Calu3 (cell line): Measurements from ENCODE around the gene KRT78. TPM values are rescaled to one million over a fixed set of nuclear protein-coding genes. Genes with fewer than 3 reads are reported as not detected.

Experiments
- Bru-seq: library from RNA; stranded (reverse); fragments of 400-500 nt; gene quantifications from one replicate; lab custom pipeline; 2021; lab: Mats Ljungman, UMichigan
- BruChase-seq, 2 experiments: library from RNA; stranded (reverse); fragments of 400-500 nt; gene quantifications; one replicate each; lab custom pipeline; 2021; lab: Mats Ljungman, UMichigan
- BruUV-seq: library from RNA; stranded (reverse); fragments of 400-500 nt; replicated peaks from 2 replicates; lab custom pipeline; 2021; lab: Mats Ljungman, UMichigan
- CTCF ChIA-PET: fragments of 300-600 bp; sonication (Branson Sonifier 250); formaldehyde crosslinking; loops from one replicate; lab custom pipeline; 2022; ENCODE audit warnings: antibody characterized with exemption; lab: Charles Lee
- DNase-seq: peaks from one replicate; pipeline ENCODE4 v3.0.0; 2022
- H3K27ac Mint-ChIP-seq: one replicate; pipeline ENCODE4 v1.8.0; 2022; ENCODE audit warnings: mixed read lengths; ENCODE audit not compliant: unreplicated experiment
- H3K27me3 Mint-ChIP-seq: one replicate; pipeline ENCODE4 v1.8.0; 2022; ENCODE audit warnings: mixed read lengths; ENCODE audit not compliant: unreplicated experiment
- H3K36me3 Mint-ChIP-seq: one replicate; pipeline ENCODE4 v1.8.0; 2022; ENCODE audit warnings: mild to moderate bottlenecking, moderate library complexity, mixed read lengths; ENCODE audit not compliant: insufficient read depth, unreplicated experiment
- H3K4me1 Mint-ChIP-seq: one replicate; pipeline ENCODE4 v1.8.0; 2022; ENCODE audit warnings: mild to moderate bottlenecking, low read depth, mixed read lengths; ENCODE audit not compliant: unreplicated experiment
- H3K4me3 Mint-ChIP-seq: one replicate; pipeline ENCODE4 v1.8.0; 2022; ENCODE audit warnings: mild to moderate bottlenecking, low read depth, moderate library complexity, mixed read lengths; ENCODE audit not compliant: unreplicated experiment
- H3K9me3 Mint-ChIP-seq: one replicate; pipeline ENCODE4 v1.8.0; 2022; ENCODE audit warnings: low read depth, mixed read lengths; ENCODE audit not compliant: unreplicated experiment
- intact Hi-C: fragments of 100-400 bp; cut with micrococcal nuclease; formaldehyde crosslinking; loops from one replicate; pipeline ENCODE4 v1.10.0; 2022; ENCODE audit not compliant: unreplicated experiment
- long read RNA-seq: library from polyadenylated mRNA; stranded (forward); transcript quantifications from one replicate; pipeline ENCODE4 v2.0.0, GENCODE V29; 2022
- total RNA-seq: library from RNA; stranded (reverse); gene quantifications from 2 replicates; pipeline ENCODE4 v1.2.3, GENCODE V29; 2022
- TF ChIP-seq, protein P1 (sequence below): fragments of 200-600 bp; IDR thresholded peaks from one replicate; pipeline ENCODE4 v1.8.0; 2022; ENCODE audit warnings: antibody characterized with exemption; ENCODE audit not compliant: unreplicated experiment

KRT78 gene, protein sequence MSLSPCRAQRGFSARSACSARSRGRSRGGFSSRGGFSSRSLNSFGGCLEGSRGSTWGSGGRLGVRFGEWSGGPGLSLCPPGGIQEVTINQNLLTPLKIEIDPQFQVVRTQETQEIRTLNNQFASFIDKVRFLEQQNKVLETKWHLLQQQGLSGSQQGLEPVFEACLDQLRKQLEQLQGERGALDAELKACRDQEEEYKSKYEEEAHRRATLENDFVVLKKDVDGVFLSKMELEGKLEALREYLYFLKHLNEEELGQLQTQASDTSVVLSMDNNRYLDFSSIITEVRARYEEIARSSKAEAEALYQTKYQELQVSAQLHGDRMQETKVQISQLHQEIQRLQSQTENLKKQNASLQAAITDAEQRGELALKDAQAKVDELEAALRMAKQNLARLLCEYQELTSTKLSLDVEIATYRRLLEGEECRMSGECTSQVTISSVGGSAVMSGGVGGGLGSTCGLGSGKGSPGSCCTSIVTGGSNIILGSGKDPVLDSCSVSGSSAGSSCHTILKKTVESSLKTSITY
- 0.59 and 0.69 TPM in 2 replicates for total RNA-seq
- Bru-seq, nascent RNA: percentile 12 among the genes with signal in this experiment
- BruChase-seq, experiment 1, labeled RNA remaining after a 6-hour chase: percentile 9 among the genes with signal in this experiment
- BruChase-seq, experiment 2, labeled RNA remaining after a 2-hour chase: not detected
- long read RNA-seq: 0 reads

DNA sequence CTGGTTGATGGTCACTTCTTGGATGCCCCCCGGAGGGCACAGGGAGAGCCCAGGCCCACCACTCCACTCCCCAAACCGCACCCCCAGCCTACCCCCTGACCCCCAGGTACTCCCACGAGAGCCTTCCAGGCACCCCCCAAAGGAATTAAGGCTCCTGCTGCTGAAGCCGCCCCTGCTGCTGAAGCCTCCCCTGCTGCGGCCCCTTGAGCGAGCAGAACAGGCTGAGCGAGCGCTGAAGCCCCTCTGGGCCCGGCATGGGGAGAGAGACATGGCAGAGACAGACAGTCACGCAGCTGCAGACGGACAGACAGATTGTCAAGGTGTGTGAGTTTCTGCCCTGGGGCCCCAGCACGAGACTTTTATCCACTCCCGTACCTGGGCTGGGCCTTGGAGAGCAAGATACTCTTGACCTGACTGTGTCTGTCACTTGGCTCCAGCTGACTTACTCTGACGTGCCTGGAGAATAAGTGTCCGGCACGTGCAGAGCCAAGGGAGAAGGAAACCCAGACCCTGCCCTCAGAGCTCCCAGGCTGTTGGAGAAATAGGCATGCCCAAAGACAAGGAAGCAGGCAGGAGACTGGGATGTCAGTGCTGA, at the start of gene KRT78:
TSS of gene KRT78 (minus strand) at position 334 of the 595 bp plus-strand sequence. CDS start at position 270, 64 bp downstream.
- no TSS peak for BruUV-seq
- Mint-ChIP-seq H3K27ac (peak within 1 kb of the TSS; percentile 39), H3K9me3 (no peaks in the 10 kb centered on the region), H3K4me1 (peaks cover 14% of the 10 kb centered on the region), H3K4me3 (no peak within 1 kb of the TSS), H3K27me3 (peaks cover 12% of the 10 kb centered on the region), H3K36me3 (peaks cover 5% of the 10 kb centered on the region)
- intact Hi-C loops: no loop called here
- DNase-seq: no peak
- CTCF ChIA-PET: no interaction called here
- TF ChIP-seq, protein P1, sequence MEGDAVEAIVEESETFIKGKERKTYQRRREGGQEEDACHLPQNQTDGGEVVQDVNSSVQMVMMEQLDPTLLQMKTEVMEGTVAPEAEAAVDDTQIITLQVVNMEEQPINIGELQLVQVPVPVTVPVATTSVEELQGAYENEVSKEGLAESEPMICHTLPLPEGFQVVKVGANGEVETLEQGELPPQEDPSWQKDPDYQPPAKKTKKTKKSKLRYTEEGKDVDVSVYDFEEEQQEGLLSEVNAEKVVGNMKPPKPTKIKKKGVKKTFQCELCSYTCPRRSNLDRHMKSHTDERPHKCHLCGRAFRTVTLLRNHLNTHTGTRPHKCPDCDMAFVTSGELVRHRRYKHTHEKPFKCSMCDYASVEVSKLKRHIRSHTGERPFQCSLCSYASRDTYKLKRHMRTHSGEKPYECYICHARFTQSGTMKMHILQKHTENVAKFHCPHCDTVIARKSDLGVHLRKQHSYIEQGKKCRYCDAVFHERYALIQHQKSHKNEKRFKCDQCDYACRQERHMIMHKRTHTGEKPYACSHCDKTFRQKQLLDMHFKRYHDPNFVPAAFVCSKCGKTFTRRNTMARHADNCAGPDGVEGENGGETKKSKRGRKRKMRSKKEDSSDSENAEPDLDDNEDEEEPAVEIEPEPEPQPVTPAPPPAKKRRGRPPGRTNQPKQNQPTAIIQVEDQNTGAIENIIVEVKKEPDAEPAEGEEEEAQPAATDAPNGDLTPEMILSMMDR: no peak

DNA sequence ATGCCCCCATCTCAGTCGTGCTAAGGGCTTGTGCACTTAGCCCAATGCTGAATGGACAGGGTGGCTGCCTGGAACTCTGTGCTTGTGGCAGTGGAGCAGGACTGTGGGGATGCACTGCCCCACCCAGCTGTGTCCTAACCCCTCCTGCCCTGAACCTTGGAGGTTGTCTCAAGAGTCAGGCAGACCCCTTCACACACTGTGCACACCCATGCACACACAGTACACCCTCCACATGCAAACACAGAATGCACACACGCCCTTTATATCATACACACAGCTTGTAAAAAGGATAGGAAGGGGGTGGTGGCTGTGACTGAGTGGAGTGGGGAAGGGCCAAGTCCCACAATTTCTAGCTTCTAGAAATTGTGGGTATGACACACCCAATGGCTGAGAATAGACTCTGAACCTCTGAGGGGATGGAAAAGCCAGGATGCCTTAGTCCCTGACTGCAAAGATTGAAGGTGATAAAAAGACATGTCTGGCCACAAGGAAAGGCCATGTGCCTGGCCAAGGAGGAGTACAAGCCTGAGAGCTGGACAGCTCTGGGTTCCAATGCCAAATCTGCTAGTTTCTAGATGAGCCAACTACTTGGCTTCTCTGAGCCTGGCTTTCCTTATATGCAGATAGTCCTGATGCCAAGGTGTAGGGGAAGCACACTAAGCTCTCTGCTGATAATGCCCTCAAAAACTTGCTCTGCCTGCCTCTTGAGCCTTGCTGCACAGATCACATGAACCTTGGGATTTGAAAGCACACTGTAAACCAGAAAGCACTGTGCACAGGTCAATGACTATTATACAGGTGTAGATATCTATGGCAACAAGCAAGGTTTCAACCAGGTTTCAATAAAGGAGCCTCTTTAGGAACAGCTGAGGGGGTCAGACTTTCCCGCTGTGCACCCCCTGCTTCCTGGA, 47.7 kb upstream of the KRT78 start:
- CTCF ChIA-PET: interaction anchor here (0.6 to 2.5 kb wide), 4 partner anchors 12 to 75 kb away, joined by 3 to 16 read pairs (median 4); no protein-coding TSS in a partner anchor
- H3K4me3 Mint-ChIP-seq: peak overlapping the region; percentile 58
- DNase-seq: no peak

DNA sequence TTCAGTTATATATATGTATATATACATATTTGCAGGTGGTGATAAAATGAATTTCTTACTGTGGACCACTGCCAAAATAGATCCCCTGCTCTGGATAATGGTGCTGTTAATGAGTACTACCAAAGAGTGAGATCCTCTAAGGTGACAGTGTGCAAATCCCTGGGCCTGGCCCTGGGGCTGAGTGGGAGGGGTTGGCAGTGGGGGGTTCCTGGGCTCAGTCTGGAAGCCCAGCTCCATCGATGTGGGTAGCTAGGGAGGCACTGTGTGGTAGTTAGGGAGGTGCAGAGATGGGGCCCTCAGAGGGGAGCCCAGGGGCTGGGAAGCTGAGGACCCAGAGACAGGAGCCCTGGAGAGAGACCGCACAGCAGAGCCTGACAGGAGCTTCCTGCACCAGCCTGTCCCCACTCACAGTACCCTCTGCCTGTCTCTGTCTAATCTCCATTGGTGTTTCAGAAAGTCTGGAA, 47.0 kb upstream of the KRT78 start:
- Mint-ChIP-seq H3K9me3 (no peaks in the 10 kb centered on the region), H3K4me1 (peaks cover 36% of the 10 kb centered on the region), H3K27me3 (no peaks in the 10 kb centered on the region), H3K4me3 (peak overlapping the region; percentile 58), H3K27ac (peak overlapping the region; percentile 90), H3K36me3 (peaks cover 73% of the 10 kb centered on the region)
- intact Hi-C loops: loop anchor here (5.0 kb wide), 1 partner anchor 77 kb away; no protein-coding TSS in a partner anchor
- no TSS peak for BruUV-seq
- CTCF ChIA-PET: interaction anchor here (0.8 to 2.5 kb wide), 2 partner anchors 11 to 31 kb away, joined by 4 to 16 read pairs; no protein-coding TSS in a partner anchor
- TF ChIP-seq, protein P1: no peak
- DNase-seq: peak; percentile 60

More for the DNA sequence above, 47.7 kb upstream of the KRT78 start:
- Mint-ChIP-seq H3K27ac (peak overlapping the region; percentile 90), H3K9me3 (no peaks in the 10 kb centered on the region), H3K4me1 (peaks cover 40% of the 10 kb centered on the region), H3K36me3 (peaks cover 80% of the 10 kb centered on the region), H3K27me3 (no peaks in the 10 kb centered on the region)
- TF ChIP-seq, protein P1: no peak
- BruUV-seq: no TSS peak
- intact Hi-C loops: loop anchor here (5.0 kb wide), 1 partner anchor 76 kb away; no protein-coding TSS in a partner anchor
